GM21529 (cell line): ENCODE measurements around the gene SORL1.

ENCODE experiments used
- ATAC-seq: cut with Tn5 transposase; IDR thresholded peaks from one replicate; pipeline ENCODE4 v1.9.1; 2021; ENCODE audit not compliant: unreplicated experiment

The SORL1 gene

GRCh38 chr11:121451178-121451985, 732 bp upstream of the SORL1 start:
- ATAC-seq, result peak; percentile 11

- peak; percentile 19 for ATAC-seq
Observed at GRCh38 chr11:121452609-121453150, 566 bp downstream of the SORL1 start, which contains the start of gene SORL1-AS1. TSS of gene SORL1-AS1 (minus strand) at chr11:121452967.

GRCh38 chr11:121453589-121454299, 1.6 kb downstream of the SORL1 start:
- no peak for ATAC-seq

- ATAC-seq, result no peak
Observed at GRCh38 chr11:121455115-121455514, 3.0 kb downstream of the SORL1 start.

- no peak for ATAC-seq
Observed at GRCh38 chr11:121456151-121456550, 4.0 kb downstream of the SORL1 start.

- no peak for ATAC-seq
Observed at GRCh38 chr11:121456816-121457431, 4.8 kb downstream of the SORL1 start.

- no peak for ATAC-seq
Observed at GRCh38 chr11:121458551-121458950, 6.4 kb downstream of the SORL1 start.

DNA sequence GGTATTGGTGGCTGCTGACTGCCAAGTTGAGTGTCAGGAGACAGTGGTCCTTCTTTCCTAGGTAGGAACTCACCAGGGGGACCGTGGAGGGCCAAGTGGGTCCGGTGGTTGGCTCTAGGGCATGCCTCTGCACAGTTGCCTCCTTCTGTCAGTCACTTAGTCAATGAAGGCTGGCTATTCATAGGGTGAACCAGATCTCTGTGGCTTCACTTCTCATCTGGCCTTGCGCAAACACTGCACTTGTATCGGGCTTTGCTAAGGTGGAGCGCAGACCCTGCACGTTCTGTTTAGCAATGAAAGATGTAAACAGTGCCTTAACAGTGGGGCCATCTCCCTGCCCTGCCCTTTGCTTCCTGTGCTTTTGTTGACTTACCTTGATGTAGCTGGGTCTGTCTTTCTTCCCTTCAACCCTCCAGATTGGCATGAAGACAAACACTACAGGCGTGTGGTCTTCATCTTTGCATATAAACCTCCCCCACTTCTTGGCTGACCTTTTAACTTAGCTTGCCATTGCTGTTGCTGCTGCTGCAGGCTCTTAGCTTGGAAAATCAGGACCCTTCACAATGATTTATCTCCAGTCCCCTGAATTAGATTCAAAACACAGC, 7.4 kb downstream of the SORL1 start:
- no peak for ATAC-seq

- no peak for ATAC-seq
Observed at GRCh38 chr11:121460941-121461514, 8.9 kb downstream of the SORL1 start.

- no peak for ATAC-seq
Observed at GRCh38 chr11:121461843-121462242, 9.7 kb downstream of the SORL1 start.

DNA sequence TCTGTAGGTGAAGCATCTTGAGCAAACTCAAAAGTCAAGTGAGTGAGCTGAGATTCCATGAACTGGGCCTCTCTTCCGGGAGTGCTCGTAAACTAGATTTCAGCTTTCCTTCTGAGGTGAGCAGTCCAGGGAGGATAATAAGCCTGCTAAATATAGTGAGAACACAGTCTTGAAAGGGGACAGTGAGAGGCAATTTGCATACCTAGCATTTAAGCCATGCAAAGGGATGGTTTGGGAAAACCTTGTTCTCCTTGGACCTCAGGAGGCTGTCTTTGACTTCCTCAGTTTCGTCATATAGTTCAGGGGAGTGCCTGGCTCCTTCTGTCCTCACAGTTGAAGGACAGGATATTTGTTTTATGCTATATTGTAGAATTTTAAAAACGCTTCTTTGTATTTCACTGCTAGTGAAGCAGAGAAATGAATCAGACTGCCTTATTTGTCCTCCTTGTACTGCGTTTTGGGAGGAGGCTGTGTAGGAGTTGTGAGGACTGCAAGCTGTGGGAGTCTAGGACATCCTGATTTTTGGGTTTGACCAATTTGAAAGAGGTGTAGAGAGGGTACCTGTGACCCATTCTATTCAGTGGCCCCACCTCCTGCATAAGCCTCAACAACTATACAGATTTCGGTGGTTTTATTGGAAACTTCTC, 11.7 kb downstream of the SORL1 start:
- ATAC-seq, result no peak

DNA sequence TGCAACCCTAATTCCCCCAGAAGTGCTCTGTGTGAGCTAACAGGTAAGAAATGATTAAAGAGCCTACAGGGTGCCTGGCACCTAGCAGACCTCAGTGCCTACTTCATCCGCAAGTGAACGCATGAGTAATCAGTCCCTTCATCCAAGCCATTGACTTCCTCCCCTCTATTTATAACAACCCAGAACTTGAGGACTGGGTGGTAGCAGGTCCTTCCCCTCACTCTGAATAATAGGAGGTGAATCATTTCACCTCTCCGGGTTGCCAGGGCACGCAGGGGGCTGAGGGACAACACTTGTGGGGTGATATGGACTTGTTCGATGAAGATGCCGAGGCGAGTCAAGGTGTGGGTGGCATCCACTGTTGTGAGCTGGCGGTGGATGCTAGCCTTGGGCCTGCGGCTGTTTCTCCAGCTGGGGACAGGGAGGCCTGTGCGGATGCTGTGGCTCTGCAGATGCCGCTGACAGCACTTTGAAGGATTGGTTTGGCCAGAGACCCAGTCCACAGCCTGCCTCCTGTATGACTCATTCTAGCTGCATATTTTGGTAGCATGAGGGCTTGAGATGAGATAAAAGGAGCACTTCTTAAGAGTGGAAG, 12.3 kb downstream of the SORL1 start:
- ATAC-seq, result peak; percentile 46

GRCh38 chr11:121465709-121466062, 13.6 kb downstream of the SORL1 start:
- ATAC-seq, result no peak

DNA sequence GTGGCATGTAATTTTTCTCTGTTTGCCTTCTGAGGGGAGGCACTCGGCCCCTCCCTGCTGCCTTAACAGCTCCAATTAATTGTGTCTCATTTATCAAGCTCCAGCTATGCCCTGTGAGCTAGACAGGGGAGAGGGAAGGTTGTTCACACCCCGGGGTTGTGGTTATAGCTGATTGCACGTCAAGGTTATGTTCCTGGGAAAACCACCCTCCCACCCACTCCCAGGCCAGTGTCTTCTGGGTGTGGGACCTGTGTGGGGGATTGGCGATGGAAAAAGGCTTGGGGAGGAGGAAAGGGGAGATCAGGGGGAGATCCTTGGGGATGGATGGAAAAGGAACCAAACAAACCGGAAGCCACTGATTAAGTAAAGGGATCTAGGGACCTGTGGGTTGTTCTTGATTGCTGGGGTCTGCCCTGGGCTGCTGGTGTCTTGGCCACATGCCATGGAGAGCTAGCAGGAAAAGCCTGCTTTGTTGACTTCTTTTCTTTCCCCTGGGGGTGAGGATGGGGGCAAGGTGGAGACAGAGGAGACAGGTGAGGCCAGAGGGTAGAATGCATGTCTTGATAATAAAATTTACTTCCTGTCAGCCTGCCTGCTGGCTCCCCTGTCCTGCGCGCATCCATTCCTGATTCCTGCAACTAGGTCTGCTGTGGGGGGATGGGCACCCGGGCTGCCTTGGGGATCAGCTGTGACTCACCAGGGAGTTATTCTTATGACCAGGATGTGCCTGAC, 14.1 kb downstream of the SORL1 start:
- no peak for ATAC-seq

DNA sequence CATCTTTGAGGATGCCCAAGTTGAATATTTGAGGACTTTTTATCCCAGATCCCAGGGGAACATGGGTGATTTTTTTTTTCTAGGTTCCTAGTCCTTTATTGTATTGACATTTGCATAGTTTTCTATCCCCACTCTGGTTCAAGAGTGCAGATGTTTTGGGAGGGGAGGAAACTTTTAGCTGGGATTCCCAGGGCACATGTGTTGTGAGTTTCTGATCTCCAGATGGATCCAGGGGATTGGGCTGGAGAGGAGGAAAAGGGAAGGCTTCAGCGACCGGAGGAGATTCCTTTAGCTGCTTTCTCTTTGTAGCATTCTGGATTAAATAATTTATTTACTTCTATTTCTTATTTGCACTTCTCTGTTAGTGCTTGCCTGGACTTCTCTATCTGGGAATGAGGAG, 15.4 kb downstream of the SORL1 start:
- no peak for ATAC-seq

DNA sequence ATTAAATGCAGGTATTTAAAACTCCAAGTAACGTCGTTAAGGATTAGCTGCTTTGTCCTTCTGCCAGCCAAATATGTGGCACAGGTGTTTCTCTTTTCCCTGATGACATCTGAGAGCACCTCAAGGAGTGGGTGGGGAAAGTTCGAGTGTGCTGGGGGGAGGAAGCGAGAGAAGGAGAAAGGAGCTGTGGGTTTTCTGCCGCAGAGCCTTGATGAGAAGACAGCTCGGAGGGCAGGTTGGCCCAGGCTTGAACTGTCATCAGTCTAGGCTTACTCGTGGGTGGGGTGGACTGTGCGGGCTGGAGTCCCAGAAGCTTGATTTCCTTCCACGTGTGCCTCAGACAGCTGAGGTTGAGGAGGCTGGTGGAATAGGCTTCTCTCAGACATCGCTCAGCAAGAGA, 15.9 kb downstream of the SORL1 start:
- ATAC-seq, result peak; percentile 59

DNA sequence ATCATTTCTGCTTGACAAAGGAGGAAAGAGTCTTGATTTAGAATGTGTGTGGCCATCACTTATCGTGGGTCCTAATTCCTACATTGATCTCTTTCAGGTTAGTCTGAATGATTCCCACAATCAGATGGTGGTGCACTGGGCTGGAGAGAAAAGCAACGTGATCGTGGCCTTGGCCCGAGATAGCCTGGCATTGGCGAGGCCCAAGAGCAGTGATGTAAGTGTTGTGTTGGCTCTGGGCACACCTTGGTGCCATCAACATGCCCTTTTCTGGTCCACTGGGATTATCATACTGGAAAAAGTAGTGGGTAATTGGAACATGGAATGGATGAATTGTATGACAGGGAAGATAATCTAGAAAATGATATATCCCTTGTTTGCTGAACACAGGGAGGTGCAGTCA, 17.8 kb downstream of the SORL1 start:
- no peak for ATAC-seq

GRCh38 chr11:121471167-121471566, 19.1 kb downstream of the SORL1 start:
- no peak for ATAC-seq

GRCh38 chr11:121472312-121472711, 20.2 kb downstream of the SORL1 start:
- no peak for ATAC-seq
